DMS 273 (cell line): ENCODE measurements around the gene MGME1.
A peak's percentile ranks its signal among the peaks of the same experiment; 100 is the strongest.
"Not testable (repeated sequence)": the region's sequence is repeated elsewhere in the genome, so short reads cannot be mapped to it uniquely, and the experiment has no call there.

ENCODE experiments used
- DNase-seq: peaks from one replicate; lab custom pipeline; 2025; ENCODE audit not compliant: unreplicated experiment; lab: John Stamatoyannopoulos, UW

The MGME1 gene

GRCh38 chr20:18018100-18018499, 49.3 kb downstream of the MGME1 start:
- DNase-seq = no peak

- DNase-seq = peak; percentile 40
These were observed 50.2 kb downstream of the MGME1 start for GRCh38 chr20:18019068-18019467.

GRCh38 chr20:18020931-18021330, 52.1 kb downstream of the MGME1 start:
- no peak for DNase-seq

- no peak for DNase-seq
These were observed 55.8 kb downstream of the MGME1 start for GRCh38 chr20:18024606-18025127.

GRCh38 chr20:18027011-18027410, 58.2 kb downstream of the MGME1 start:
- DNase-seq = not testable (repeated sequence)

- DNase-seq = no peak
These were observed 61.2 kb downstream of the MGME1 start for GRCh38 chr20:18030020-18030419.

- no peak for DNase-seq
These were observed 62.2 kb downstream of the MGME1 start for GRCh38 chr20:18031050-18031449.

GRCh38 chr20:18031888-18032509, 63.2 kb downstream of the MGME1 start:
- DNase-seq = no peak

- DNase-seq = peak; percentile 5
These were observed 64.4 kb downstream of the MGME1 start for GRCh38 chr20:18032977-18033892.

GRCh38 chr20:18034039-18034438, 65.2 kb downstream of the MGME1 start:
- no peak for DNase-seq

GRCh38 chr20:18039063-18039462, 70.2 kb downstream of the MGME1 start:
- no peak for DNase-seq
